GM19023 (cell line): Measurements from ENCODE around the gene DUOX1.
A peak's percentile ranks its signal among the peaks of the same experiment; 100 is the strongest.

Source experiments
- ATAC-seq: cut with Tn5 transposase; IDR thresholded peaks from one replicate; pipeline ENCODE4 v1.9.1; 2021; ENCODE audit warnings: mild to moderate bottlenecking, moderate library complexity; ENCODE audit not compliant: unreplicated experiment

DUOX1 gene

DNA sequence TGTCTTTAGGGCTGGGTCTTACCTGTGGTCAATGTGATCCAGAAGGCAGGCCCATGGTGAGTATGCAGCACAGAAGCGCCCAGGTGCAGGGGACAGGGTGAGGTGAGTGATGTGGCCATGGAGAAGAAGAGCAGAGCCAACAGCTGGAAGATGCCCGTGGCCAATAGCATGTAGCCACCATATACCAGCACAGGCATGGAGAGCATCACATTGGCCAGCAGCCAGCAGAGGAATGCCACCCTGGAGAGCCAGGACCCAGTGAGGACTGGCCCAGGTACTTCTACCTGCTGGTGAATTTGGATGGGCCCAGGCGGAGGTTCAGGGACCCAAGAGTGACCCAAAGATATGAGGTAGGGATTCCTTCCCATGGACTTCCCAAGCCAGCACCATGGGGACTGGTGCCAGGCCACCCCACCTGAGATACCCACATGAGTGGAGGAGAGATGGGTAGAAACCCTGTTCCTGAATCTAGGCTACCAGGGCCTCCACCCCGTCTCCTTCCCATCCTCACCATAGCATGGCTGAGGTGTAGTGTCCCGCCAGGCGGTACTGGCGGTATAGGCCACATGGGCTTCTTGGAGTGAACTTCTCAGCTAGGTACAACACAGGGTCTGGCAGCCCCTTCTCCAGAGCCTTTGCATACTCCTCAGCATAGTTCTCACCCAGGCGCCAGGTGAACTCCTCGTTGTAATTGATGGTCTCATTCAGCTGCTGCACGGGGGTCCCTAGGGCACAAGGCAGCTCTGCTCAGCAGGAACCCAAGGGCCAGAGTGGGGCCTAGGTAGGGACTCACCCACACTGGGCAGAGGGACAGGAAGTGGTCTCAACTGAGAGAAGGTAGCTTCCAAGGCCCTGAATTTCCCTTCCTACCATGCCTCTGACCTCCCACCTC, 9.5 kb upstream of the DUOX1 start:
- no peak for ATAC-seq

DNA sequence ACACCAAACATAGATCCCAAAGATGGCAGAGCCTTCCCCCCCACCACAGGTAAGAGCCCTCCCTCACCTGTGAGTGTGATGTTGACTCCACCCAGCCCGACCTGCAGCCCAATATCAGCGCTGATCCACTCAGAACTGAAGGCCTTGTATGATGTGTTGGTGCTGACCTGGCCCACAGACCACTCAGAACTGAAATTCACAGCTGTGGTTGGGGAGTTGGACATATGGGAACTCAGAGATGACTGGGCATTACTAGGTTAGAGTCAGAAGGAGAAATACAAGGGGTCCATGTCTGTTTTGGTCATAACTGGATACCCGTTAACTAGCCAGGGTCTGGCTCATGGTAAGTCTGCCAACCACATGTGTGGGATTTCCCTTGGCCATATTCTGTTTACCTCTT, 8.8 kb upstream of the DUOX1 start:
- no peak for ATAC-seq

DNA sequence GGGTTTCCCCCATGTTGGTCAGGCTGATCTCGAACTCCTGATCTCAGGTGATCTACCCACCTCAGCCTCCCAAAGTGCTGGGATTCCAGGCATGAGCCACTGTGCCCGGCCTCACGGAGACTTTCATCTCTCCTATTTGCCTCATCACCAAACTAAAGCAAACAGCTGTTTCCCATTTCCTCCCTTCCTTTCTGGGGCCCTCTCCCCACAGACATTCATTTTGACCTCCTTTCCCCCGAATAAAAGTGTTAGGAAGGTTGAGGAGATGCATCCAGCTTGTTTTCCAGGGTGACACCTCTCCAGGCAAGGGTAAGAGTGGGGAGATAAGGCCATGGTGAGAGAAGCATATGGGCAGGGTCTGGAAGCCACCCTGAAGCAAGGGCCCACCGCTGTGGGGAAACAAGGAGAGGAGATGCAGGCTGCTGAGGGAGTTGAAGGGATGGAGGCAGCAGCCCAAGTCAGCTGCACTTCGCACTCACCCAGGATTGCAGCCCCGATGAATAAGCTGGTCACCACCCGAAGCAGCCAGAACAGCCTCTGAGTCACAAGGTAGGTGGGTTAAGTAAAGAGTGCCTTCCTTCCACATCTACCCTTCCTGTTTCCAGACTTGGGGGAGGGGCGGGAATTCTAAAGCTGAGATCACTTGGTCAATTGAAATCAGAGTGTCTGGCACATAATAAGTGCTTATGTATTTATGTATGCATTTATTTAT, 7.9 kb upstream of the DUOX1 start:
- no peak for ATAC-seq

DNA sequence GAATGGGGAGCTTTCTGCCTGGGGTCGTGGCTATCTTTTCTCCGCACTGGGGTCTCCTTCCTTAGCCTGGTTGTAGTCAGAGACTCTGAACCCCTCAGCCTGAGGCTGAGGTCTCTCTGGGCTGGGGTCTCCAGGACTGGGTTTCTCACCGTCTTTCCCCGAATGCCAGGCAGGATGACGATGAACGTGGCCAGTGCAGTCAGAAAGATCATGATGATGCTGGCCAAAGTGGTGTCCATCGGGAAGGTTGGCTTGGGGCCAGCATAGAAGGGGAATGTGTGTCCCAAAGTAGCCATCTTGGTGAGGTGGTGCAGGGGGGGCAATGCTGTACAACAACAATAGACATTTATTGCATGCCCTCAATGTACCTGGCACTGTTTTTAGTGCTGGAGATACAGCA, 7.1 kb upstream of the DUOX1 start:
- ATAC-seq = no peak

DNA sequence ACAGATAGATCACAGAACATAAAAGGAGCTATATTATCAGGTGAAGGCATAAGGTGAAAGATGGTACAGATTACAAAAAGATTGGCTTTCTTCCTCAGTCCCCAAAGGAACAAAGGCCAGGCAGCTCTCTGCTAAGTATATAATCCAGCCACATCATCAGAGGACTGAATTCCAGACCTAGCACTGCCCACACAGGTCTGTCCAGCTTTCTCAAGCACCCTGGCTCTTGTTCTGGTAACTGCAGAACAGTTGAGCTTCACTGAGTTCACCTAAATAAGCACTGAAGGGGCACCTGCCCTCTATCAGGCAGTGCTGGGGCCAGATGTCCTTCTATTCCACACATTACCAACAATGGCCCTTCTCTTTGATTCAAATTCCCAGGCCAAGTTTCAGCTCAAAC, 6.4 kb upstream of the DUOX1 start:
- ATAC-seq = no peak

DNA sequence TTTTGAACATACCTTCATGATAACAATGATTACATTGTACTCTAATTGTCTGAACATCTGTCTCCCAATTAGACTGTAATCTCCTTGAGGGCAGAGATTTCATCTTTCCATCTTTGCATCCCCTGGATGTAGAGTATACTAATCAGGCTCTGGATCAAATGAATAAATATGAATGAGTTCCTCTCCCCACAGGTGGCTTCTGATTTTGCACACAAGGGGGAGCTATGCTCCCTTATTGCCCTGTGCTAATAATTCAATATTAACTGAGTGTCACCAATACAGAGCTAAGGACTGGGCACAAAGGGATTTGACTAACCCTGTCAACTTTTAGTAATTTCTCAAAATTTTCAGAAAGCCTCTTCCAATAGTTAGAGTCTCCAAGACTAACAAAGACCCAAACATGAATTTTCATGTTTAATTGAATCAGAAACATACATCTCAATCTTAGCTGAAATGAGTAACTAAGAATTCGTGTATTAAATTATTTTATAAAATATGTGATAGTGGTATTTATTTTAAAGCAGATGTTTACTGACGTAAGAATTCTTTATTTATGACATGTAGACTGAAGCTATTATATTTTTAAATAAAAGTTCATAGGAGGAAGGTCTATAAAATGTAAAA, 3.1 kb upstream of the DUOX1 start:
- no peak for ATAC-seq

DNA sequence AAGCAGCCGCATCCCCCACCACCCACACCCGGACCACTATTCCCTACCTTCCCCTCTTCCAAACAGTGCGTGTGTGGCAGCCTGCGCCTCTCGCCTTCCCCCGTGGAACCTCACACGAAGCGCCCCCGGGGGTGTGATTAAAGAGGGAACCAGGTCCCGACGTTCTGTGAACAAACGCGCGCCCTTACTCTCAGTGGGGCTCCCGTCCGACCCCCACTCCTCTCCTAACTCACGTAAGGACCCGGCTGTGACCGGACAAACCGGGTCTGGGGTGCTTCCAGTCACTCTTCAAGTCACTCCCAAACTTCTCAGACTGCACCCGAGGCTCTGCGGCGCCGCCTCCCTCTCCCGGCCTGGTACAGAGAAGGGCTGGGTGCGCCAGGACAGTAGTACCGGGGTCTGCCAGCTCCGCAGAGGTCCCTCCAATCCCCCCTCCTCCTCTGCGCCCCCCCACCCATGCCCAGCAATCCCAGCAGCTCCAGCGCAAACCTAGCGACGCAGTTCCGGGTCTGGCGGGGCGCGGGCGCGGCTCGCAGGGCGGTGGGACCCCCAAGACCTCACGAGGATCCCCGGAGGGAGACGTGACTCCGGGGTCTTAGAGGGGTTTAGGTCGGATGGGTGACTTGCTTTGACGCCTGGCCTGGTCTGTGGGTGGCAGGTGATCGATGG, 689 bp upstream of the DUOX1 start:
- no peak for ATAC-seq

DNA sequence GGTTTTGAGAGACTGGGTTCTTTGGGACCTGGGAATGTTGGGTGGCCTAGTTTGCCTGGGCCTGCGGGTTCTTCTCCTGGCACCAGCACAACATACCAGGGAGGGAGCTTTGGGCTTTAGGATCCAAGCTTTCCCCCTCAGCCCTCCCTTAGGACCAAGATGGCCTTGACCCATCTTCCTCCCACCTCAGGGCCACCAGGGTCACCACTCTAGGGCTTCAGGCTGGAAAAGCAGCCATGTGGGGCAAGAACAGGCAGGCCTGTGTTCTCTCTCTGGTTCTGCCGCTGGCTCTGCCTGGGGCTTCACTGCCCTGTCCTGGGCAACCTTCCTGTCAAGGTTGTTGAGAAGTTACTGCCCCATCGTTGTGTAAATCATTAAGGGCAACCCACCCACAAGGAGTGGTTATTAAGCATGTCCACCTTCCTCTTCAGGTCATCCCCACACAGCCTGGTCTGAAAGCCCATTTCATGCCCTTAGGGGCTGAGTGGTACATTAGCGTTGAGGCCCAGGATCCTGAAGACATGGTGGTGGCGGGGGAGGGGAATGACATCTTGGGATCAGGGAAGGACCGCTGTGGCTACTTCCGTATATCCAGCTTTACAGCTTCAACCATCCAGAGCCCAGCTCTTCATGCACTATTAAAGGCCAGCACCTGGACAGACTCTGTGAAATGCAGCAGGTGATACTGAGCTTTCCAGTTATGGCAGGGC, 652 bp downstream of the DUOX1 start:
- no peak for ATAC-seq

DNA sequence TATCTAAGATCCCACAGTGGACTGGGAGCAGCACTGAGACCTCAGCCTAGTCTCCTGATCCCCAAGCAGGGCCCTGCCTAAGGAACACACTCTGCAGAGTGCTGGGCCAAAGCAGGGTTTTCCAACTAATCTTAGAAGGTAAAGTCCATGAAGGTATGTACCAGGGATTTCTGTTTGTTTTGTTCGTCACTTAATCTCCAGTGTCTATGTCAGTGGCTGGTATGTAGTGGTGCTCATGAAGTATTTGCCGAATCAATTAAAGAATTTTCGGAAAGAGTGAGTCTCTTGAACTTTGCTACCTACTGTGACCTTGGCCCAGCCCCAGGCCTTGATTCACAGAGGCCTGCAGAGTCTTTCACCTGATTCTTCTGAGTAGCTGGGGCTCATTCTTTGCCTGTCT, 1.7 kb downstream of the DUOX1 start:
- no peak for ATAC-seq

DNA sequence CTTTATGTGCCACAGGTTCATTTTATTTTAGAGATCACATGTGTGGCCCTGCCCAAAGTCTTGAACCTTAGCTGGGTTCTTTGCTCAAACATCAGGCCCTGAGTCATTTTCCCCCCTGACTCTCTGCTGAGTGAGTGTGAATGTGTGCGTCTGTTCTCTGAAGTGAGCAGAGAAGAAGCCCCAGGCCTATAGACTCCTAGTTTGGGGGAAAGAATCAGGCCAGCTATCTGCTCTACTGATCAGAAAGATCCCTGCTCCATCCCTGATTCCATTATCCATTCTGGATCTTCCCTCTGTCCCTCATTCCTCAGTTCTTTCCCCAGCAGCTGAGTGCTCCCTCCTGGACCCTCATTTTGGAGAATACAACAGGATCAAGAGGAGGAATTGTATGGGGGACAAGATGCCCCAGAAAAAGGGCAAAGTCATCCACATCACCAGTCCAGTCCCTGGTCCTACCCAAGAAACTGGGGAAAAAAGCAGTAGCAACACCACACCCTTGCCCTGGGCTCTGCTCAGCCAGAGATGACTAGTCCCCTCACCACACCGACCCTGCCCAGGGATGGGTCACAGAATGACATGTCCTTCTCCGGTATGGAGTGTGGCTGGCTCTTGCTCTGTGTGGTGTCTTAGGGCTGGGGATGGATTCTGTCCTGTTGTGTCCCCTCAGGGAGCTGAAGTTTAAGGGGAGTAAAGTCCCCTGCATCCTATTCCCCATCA, 3.2 kb downstream of the DUOX1 start:
- no peak for ATAC-seq

DNA sequence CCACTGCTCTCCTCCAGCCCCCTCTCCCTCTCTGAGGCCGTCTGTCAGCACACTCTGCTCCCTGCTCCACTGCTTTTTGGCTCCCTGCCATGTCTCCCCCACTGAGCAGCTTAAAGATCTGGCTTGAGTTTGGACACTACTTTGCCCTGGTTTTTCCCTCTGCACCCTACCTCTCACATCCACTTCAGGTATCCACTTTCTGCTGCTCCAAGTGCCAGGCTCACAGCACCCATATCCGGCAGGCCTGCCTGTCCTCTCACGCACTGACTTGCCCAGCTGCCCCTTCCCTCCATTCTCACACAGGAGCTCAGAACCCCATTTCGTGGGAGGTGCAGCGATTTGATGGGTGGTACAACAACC, 3.7 kb downstream of the DUOX1 start:
- ATAC-seq = no peak

DNA sequence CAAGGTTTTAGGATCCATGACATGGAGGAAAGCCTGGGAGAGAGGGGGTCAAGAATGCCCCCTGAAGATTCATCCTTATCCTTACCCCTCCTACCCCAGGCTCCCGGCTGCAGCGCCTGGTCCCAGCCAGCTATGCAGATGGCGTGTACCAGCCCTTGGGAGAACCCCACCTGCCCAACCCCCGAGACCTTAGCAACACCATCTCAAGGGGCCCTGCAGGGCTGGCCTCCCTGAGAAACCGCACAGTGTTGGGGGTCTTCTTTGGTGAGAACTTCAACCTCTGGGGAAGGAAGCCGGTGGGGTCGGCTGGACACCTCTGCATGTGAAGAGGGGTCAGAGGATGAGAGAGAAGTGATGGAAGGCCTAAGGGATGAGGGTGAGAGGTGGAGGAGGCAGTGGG, 4.3 kb downstream of the DUOX1 start:
- no peak for ATAC-seq

DNA sequence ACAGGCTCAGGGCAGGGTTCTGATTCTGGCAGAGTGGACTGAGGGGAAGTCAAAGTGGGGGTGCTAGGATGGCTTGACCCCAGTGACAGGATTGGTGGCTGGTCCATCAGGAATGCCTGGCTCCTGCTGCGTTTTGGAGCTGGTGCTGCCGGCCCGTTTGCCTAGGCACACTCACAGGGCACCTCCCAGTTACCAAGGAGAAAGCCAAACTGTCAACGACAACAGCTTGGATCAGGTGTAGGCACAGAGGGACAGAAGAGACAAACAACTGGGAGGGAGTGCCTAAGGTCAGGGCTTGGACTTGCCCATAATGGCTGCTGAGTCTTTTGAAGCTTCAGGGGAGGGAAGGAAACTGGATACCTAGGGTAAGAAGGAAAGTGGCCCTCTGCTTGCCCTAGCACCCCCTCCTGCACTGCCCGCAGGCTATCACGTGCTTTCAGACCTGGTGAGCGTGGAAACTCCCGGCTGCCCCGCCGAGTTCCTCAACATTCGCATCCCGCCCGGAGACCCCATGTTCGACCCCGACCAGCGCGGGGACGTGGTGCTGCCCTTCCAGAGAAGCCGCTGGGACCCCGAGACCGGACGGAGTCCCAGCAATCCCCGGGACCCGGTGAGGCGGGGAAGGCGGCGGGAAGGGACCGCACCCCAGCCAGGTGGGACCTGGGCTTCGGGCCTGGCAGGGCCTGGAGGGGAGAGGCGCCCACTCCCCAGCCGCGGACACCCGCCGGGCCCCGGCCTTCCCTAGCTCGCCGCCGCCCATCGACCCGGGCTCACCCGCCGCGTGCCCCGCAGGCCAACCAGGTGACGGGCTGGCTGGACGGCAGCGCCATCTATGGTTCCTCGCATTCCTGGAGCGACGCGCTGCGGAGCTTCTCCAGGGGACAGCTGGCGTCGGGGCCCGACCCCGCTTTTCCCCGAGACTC, 5.1 kb downstream of the DUOX1 start:
- ATAC-seq = peak; percentile 46

DNA sequence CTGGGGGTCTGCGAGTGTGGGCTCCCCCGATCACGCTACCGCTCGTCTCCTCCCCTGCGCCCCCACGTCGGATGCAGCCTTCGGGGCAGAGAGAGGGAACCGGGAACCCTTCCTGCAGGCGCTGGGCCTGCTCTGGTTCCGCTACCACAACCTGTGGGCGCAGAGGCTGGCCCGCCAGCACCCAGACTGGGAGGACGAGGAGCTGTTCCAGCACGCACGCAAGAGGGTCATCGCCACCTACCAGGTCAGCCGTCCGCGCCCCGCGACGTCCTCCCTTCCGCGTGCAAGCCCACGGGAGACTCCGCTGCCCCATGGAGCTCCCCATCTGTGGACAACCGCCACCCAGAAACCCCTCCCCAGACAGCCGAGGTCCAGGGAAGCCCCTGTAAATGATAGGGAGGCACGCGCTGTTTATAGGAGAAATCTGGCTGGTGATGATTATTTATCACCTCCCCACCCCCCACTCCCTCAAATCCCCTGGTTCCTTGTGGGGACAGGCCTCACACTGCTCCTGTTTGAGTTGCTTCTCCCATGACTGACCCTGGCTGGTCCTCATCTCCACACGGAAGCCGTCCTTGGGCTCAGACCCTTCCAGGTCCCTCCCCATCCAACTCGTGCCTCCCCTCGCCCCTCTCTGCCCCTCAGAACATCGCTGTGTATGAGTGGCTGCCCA, 6.0 kb downstream of the DUOX1 start:
- ATAC-seq = peak; percentile 11

DNA sequence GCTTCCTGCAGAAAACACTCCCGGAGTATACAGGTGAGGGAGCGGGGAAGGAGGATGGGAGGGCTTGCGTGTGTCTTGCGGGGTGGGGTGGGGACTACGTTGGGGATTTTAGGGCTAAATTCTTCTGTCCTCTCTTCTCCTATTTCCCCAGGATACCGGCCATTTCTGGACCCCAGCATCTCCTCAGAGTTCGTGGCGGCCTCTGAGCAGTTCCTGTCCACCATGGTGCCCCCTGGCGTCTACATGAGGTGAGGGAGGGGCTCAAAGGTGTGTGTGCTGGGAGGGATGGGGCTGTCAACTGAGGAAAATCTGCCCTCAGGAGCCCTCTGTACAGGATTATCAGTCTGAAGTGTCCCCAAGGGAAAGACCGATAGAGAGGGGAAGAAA, 6.6 kb downstream of the DUOX1 start:
- no peak for ATAC-seq

DNA sequence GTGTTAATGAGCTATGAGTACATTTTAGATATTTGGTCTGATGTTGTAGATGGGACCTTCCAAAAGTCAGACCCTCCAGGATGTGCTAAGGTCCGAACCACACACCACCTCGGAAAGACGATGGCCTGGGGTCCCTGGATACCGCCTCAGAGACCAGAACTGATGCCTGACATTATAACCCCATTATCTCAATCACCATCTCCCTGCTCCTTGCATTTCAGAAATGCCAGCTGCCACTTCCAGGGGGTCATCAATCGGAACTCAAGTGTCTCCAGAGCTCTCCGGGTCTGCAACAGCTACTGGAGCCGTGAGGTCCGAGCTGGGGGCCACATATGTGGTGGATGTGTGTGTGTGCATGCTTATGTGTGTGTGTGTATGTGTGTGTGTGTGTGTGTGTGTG, 7.9 kb downstream of the DUOX1 start:
- ATAC-seq = no peak

DNA sequence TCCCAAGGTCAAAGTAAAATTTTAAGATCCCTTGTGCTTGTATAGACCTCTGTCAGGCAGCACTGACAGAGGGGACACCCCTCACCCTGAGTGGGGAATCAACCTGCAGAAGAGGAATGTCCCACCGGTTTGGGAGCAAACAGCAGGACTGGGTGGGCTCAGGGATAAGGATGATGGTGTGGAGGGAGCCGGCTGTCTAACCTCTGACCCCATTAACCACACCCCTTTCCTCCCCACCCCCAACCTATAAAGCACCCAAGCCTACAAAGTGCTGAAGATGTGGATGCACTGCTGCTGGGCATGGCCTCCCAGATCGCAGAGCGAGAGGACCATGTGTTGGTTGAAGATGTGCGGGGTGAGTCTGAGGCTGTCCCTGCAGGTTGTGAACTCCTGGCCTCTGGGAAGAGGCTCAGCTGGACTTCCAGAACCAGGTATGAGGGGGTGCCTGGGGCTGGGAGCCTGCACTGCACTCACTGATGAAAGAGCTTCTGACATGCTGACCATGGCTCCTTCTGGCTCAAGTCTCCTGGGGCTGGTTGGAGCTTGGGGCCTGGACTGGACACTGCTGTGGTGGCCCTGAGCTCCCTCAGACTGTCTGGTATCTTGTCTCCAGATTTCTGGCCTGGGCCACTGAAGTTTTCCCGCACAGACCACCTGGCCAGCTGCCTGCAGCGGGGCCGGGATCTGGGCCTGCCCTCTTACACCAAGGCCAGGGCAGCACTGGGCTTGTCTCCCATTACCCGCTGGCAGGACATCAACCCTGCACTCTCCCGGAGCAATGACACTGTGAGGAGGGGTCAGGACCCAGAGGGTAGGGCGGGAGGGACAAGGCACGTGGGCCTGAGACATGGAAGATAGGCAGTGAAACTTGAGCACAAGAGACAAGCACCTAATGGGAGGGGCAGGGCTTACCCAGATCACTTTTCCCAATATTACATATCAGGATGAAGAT, 9.3 kb downstream of the DUOX1 start:
- no peak for ATAC-seq

DNA sequence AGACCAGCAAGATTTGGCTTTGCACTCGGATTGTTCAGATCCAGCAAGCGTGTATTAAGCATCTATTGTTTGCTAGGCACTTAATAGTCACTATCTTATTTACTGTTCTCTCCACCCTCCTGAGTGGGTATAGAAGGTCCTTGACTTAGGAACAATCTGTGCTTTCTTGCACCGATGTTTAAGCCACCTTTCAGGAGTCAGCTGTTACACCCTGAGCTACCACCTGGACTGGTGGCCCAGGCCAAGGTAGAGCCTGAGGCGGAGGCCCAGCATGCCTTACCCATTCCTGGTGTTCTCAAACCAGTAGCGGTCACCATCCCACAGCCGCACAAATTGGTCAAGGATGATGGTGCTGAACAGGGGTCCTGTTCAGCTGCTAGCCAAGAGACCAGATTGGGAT, 10.0 kb downstream of the DUOX1 start:
- no peak for ATAC-seq
